ENCODE measurements around the gene RBP7.
A peak's percentile ranks its signal among the peaks of the same experiment; 100 is the strongest.

RBP7 gene

DNA sequence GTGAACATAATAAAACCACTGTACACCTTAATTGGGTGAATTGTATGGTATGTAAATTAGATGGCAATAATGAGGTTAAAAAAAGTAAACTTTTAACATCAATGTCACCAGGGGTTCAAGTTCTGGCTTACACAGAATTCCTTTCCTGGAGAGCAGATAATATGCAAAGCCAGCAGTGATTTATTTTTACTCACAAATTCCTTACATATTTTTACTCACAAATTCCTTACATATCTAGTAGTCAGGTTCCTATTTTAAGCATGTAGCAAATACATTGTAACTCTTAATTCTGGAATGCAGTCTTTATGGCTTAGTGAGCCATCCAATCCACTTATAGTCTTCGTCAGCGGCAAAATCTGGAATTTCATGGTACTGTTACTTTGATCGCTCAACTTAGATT is 34.4 kb downstream of the RBP7 start:
- no peak overlapping the region for H3K4me3 ChIP-seq (ENCODE audit: low read depth, low read length)
- no peak for DNase-seq (ENCODE audit: low read depth)
- no peak for TF ChIP-seq CTCF (IDR thresholded peaks at IDR 0.05; ENCODE audit: control insufficient read depth, extremely low read depth, insufficient read depth)

GRCh38 chr1:10032590-10033358 is 35.7 kb downstream of the RBP7 start, which contains the start of gene UBE4B:
UBE4B (plus strand) TSS chr1:10032958; CDS start chr1:10033671, 713 bp downstream.
- peak within 1 kb of the TSS; percentile 98 for H3K4me3 ChIP-seq (ENCODE audit: low read depth, low read length)
- peak; percentile 85 for DNase-seq (ENCODE audit: low read depth)
- peak; percentile 75 for TF ChIP-seq CTCF (IDR thresholded peaks at IDR 0.05; ENCODE audit: control insufficient read depth, extremely low read depth, insufficient read depth)

- H3K4me3 ChIP-seq (ENCODE audit: low read depth, low read length): peak overlapping the region; percentile 98
- TF ChIP-seq CTCF (IDR thresholded peaks at IDR 0.05; ENCODE audit: control insufficient read depth, extremely low read depth, insufficient read depth): no peak
- no peak for DNase-seq (ENCODE audit: low read depth)
Measured at GRCh38 chr1:10033359-10033845, 36.4 kb downstream of the RBP7 start.

- no peak overlapping the region for H3K4me3 ChIP-seq (ENCODE audit: low read depth, low read length)
- no peak for TF ChIP-seq CTCF (IDR thresholded peaks at IDR 0.05; ENCODE audit: control insufficient read depth, extremely low read depth, insufficient read depth)
- DNase-seq (ENCODE audit: low read depth): no peak
Measured at GRCh38 chr1:10042746-10043145, 45.7 kb downstream of the RBP7 start.

DNA sequence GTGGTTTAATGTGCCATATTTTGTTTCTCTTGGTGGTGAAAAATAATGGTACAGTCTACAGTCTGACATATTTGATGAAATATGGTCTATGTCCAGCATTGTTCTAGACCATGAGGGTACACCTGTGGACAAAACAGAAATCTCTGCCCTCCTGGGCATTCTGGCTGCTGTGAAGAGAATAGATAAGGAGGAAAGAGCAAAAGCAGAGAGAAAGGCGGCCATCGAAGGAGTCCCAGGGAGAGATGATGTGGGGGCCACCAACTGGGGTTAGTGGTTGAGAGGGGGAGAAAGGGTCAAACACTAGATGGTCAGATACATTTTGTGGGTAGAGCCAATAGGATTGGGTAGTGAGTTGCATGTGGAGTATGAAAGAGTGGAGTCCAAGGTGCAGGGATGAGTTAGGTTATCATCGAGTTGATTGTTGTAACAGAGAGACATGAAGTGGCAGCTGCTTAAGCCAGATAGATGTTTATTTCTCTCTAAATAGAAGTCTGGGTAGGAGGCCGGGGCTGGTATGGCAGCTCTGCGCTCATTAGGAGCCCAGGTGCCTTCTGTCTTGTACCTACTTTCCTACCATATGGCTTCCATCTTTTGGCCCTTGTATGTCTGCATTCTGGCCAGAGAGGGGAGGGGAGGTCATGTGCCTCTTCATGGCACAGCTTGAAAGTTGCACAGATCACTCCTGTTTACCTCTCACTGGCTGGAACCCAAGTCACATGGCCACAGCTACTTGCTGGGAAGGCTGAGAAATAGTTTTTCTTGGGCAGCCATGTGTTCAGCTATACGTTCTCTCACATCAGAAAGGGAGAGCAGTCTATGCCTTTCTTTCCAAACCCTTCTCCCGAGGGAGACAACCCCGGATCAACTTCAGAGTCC is 48.7 kb downstream of the RBP7 start:
- peak; percentile 95 for DNase-seq (ENCODE audit: low read depth)
- no peak for TF ChIP-seq CTCF (IDR thresholded peaks at IDR 0.05; ENCODE audit: control insufficient read depth, extremely low read depth, insufficient read depth)
- H3K4me3 ChIP-seq (ENCODE audit: low read depth, low read length): no peak overlapping the region

DNA sequence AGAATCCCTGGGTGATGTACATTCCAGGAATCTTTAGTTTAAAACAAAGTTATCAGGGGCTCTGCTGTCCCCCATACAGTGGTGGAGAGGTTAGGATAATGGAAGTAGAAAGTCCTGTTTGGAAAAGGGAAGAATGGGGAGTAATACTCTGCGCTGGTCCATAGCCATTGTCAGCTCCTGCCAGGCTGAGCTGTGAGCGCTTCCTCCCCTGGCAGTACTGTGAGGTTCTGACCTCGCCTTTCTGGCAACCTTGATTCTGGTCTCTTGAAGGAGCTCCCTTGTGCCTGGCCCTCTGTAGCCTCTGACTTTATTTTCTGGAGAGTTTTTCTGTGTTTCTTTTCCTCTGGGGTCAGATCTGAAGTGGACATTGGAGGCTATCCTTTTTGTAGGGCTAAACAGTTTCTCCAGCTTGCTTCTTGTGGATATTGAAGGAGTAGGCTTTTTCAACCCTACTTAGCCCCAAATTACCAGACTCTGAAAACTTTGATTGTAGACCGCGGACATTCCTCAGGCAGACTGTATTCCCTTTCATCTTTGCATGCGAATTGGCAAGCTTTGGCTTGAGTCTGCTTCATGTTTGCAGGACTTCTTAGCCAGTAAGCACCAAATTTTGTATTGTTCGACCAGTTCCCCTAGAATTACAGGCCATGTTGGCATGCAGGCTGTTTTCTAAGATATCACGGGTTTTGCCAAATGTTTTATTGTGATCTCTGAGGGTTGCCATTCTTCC is 49.5 kb downstream of the RBP7 start:
- TF ChIP-seq CTCF (IDR thresholded peaks at IDR 0.05; ENCODE audit: control insufficient read depth, extremely low read depth, insufficient read depth): no peak
- DNase-seq (ENCODE audit: low read depth): no peak
- no peak overlapping the region for H3K4me3 ChIP-seq (ENCODE audit: low read depth, low read length)
